Right atrium auricular region (tissue), 2 donors: ENCODE results near the gene SLC19A1. TPM values are rescaled to one million over a fixed set of nuclear protein-coding genes. Genes with fewer than 3 reads are reported as not detected.
"Not testable (repeated sequence)": the region's sequence is repeated elsewhere in the genome, so short reads cannot be mapped to it uniquely, and the experiment has no call there.

Experiments used
- DNase-seq: peaks from one replicate; pipeline ENCODE4 v3.0.0-alpha.2; 2019; ENCODE audit warnings: low spot score
- H3K27ac ChIP-seq, 2 donors: fragments of 200-600 bp; sonication (generic); 1 replicate in 1 of 2; 2 replicates in 1 of 2; pipeline ENCODE4 v1.5.1; 2016 to 2019
- H3K27me3 ChIP-seq, 2 donors: fragments of 200-600 bp; sonication (generic); one replicate each; pipeline versions ENCODE4 v1.5.1 to v1.6.0; 2017 to 2019
- H3K36me3 ChIP-seq: fragments of 200-600 bp; sonication (generic); one replicate; pipeline ENCODE4 v1.5.1; 2016
- H3K4me1 ChIP-seq, 2 donors: fragments of 200-600 bp; sonication (generic); one replicate each; pipeline versions ENCODE4 v1.5.1 to v1.6.0; 2017 to 2019
- H3K4me3 ChIP-seq, 2 donors: fragments of 200-600 bp; sonication (generic); 1 replicate in 1 of 2; 2 replicates in 1 of 2; pipeline ENCODE4 v1.5.1; 2017 to 2019; ENCODE audit warnings: mild to moderate bottlenecking in 1 of 2, moderate library complexity in 1 of 2
- H3K9me3 ChIP-seq, 2 donors: fragments of 200-600 bp; sonication (generic); one replicate each; pipeline ENCODE4 v1.5.1; 2019
- CTCF ChIP-seq, 2 donors: fragments of 200-600 bp; sonication (generic); IDR thresholded peaks; one replicate each; pipeline ENCODE4 v1.5.1; 2019; ENCODE audit warnings: antibody characterized with exemption in 2 of 2
- total RNA-seq, 2 donors: library from RNA; depleted of rRNA; stranded (reverse); fragments of >200 nt; gene quantifications; one replicate each; pipeline ENCODE4 v1.1.0, GENCODE V29; 2016

Gene SLC19A1
- total RNA-seq, 2 donors from 2014 or later = 2.2 to 5.3 TPM

DNA sequence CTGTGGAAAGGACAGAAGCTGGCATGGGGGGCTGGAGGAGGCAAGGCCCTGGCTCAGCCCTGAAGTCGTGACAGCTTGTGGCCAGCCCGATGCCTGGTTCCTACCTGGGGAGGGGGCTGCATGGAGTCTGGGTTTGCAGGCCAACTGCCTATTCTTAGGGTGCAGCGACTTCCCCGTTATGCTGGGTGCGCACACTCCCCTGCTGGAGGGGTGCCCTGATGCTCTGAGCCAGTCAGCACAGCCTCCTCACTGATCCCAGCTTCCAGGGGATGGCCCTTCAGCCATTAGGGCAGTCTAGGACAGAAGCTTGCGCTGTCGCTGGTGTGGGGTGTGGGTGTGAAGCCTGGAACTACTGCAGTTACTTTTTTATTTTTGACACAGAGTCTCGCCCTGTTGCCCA is 30.0 kb upstream of the SLC19A1 start:
- Histone ChIP-seq H3K27ac (no peak overlapping the region), H3K4me3 (no peak overlapping the region), H3K4me1 (no peaks in the 10 kb centered on the region), H3K9me3 (no peaks in the 10 kb centered on the region), H3K27me3 (no peaks in the 10 kb centered on the region), H3K36me3 (no peaks in the 10 kb centered on the region)
- DNase-seq = no peak
- no peak for TF ChIP-seq CTCF (IDR thresholded peaks at IDR 0.05)

DNA sequence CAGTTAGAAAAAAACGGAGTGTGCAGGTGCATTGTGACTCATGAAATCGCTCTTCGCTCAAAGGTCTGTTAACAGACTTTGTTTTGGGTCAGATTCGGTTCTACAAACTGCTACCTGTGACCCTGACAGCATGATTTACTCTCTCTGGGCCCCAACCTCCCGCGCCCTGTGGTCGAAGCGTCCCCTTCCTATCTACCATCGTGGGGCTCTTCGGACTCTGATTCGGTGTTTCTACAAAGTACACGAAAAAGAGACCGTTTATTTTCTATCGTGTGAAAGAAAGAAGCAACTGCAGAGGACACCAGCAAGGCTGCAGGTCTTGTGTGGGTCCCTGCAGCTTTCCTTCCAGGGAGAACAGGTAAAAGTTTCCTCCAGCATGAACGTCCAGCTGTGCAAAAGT is 29.4 kb upstream of the SLC19A1 start:
- DNase-seq = no peak
- Histone ChIP-seq H3K9me3 (no peaks in the 10 kb centered on the region), H3K27me3 (no peaks in the 10 kb centered on the region)

GRCh38 chr21:45570826-45571601 is 28.8 kb upstream of the SLC19A1 start:
- Histone ChIP-seq H3K36me3 (no peaks in the 10 kb centered on the region), H3K27ac (no peak overlapping the region), H3K4me1 (no peaks in the 10 kb centered on the region), H3K9me3 (no peaks in the 10 kb centered on the region), H3K4me3 (no peak overlapping the region), H3K27me3 (no peaks in the 10 kb centered on the region)
- TF ChIP-seq CTCF (IDR thresholded peaks at IDR 0.05) = no peak
- DNase-seq = no peak

More for the DNA sequence above, 29.4 kb upstream of the SLC19A1 start:
- H3K4me1 ChIP-seq = no peaks in the 10 kb centered on the region
- no peak for TF ChIP-seq CTCF (IDR thresholded peaks at IDR 0.05)
- H3K36me3 ChIP-seq = no peaks in the 10 kb centered on the region
- no peak overlapping the region for H3K4me3 ChIP-seq
- H3K27ac ChIP-seq = no peak overlapping the region

DNA sequence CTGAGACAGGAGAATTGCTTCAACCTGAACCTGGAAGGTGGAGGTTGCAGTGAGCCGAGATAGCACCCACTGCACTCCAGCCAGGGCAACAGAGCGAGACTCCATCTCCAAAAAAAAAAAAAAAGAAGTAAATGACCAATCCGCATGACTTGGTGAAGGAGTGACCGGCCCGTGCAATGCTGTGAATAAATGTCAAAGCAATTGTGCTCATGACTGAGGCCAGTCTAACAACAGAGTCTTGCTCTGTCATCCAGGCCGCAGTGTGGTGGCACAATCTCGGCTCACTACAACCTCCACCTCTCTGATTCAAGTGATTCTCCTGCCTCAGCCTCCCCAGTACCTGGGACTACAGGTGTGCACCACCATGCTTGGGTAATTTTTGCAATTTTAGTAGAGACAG is 27.8 kb upstream of the SLC19A1 start:
- no peaks in the 10 kb centered on the region for H3K36me3 ChIP-seq
- H3K9me3 ChIP-seq = no peaks in the 10 kb centered on the region
- no peaks in the 10 kb centered on the region for H3K4me1 ChIP-seq
- no peaks in the 10 kb centered on the region for H3K27me3 ChIP-seq
- H3K27ac ChIP-seq = no peak overlapping the region
- no peak overlapping the region for H3K4me3 ChIP-seq
- no peak for TF ChIP-seq CTCF (IDR thresholded peaks at IDR 0.05)
- no peak for DNase-seq

DNA sequence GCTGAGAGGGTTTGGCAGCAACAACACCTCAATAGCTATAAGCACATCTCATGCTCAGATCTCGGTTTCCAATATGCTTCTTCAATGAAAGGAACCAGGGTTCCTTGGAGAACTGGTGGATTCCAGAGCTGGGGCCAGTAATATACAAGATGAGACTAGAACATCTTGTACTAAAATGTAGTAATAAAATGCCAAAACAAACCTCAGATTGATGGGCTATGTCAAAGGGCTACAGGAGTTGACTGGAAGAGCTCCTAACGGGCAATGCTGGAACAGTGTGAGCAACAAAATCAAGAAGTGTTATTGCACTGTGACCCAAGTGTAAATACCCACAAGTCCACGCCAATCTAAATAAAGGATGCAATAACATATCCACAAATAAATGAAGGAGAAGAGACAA is 26.1 kb upstream of the SLC19A1 start:
- TF ChIP-seq CTCF (IDR thresholded peaks at IDR 0.05) = no peak
- no peak for DNase-seq
- H3K9me3 ChIP-seq = no peaks in the 10 kb centered on the region

DNA sequence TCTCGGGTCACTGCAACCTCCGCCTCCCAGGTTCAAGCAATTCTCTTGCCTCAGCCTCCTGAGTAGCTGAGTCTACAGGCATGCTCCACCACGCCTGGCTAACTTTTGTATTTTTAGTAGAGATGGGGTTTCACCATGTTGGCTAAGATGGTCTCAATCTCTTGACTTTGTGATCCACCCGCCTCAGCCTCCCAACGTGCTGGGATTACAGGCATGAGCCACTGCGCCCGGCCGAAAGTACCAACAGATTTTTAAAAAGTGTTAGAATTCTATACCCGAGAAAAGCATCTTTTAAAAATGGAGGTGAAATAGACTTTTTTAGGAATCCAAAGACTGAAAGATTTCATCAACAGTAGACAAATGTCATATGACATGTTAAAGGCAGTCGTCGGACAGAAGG is 21.9 kb upstream of the SLC19A1 start:
- not testable (repeated sequence) for H3K4me3 ChIP-seq, DNase-seq, H3K9me3 ChIP-seq, H3K36me3 ChIP-seq, H3K27me3 ChIP-seq, H3K4me1 ChIP-seq, H3K27ac ChIP-seq

More for the DNA sequence above, 26.1 kb upstream of the SLC19A1 start:
- no peaks in the 10 kb centered on the region for H3K36me3 ChIP-seq
- no peaks in the 10 kb centered on the region for H3K4me1 ChIP-seq
- H3K27me3 ChIP-seq = no peaks in the 10 kb centered on the region
- no peak overlapping the region for H3K4me3 ChIP-seq
- no peak overlapping the region for H3K27ac ChIP-seq
